IMR-90 (cell line): ENCODE data around the gene HAUS7. TPM values are rescaled to one million over a fixed set of nuclear protein-coding genes. Genes with fewer than 3 reads are reported as not detected.

ENCODE experiments used
- ATAC-seq: fragments of 200-7000 bp; cut with Tn5 transposase; 2 replicates; pipeline ENCODE4 v1.9.1; 2020; ENCODE audit warnings: low read depth, mild to moderate bottlenecking, moderate library complexity
- BruUV-seq: library from RNA; stranded (reverse); fragments of 400-500 nt; replicated peaks from 2 replicates; lab custom pipeline; 2021; lab: Mats Ljungman, UMichigan
- CTCF ChIA-PET: fragments of 300-600 bp; formaldehyde crosslinking; extraction: SDS; loops from one replicate; lab custom pipeline; 2021; ENCODE audit warnings: antibody characterized with exemption; lab: Yijun Ruan, JAX
- POLR2A ChIA-PET: fragments of 300-600 bp; sonication (Branson Sonifier 250); formaldehyde crosslinking; loops from one replicate; lab custom pipeline; 2022; ENCODE audit warnings: antibody characterized with exemption; ENCODE audit not compliant: unreplicated experiment; lab: Charles Lee
- DNase-seq: peaks from one replicate; pipeline ENCODE4 v3.0.0; 2013
- H2AFZ ChIP-seq: replicated peaks from 2 replicates; pipeline ENCODE3; 2013; ENCODE audit warnings: low read length, mild to moderate bottlenecking; ENCODE audit not compliant: poor library complexity
- H2AK5ac ChIP-seq: 2 replicates; pipeline ENCODE4 v1.6.1; 2013; ENCODE audit warnings: low read depth, low read length, inconsistent platforms
- H2AK9ac ChIP-seq: replicated peaks from 2 replicates; pipeline ENCODE3; 2013; ENCODE audit warnings: mild to moderate bottlenecking, low read depth, low read length, moderate library complexity; ENCODE audit not compliant: poor library complexity
- H2BK120ac ChIP-seq: 2 replicates; pipeline ENCODE4 v1.6.1; 2013; ENCODE audit warnings: low read depth, low read length, inconsistent platforms
- H2BK15ac ChIP-seq: 3 replicates; pipeline ENCODE4 v1.6.1; 2013; ENCODE audit warnings: low read depth, low read length, inconsistent platforms
- H2BK20ac ChIP-seq: 2 replicates; pipeline ENCODE4 v1.6.1; 2013; ENCODE audit warnings: low read depth, mild to moderate bottlenecking, inconsistent platforms, low read length, moderate library complexity
- H2BK5ac ChIP-seq: 2 replicates; pipeline ENCODE4 v1.6.1; 2013; ENCODE audit warnings: mild to moderate bottlenecking, low read depth, low read length, inconsistent platforms; ENCODE audit not compliant: poor library complexity, severe bottlenecking
- H3K14ac ChIP-seq: replicated peaks from 2 replicates; pipeline ENCODE4 v1.6.1; 2013; ENCODE audit warnings: low read depth, low read length, inconsistent platforms
- H3K18ac ChIP-seq: 2 replicates; pipeline ENCODE4 v1.6.1; 2013; ENCODE audit warnings: low read depth, low read length, control low read depth
- H3K23ac ChIP-seq: 2 replicates; pipeline ENCODE4 v1.6.1; 2013; ENCODE audit warnings: low read depth, low read length, inconsistent platforms
- H3K27ac ChIP-seq: 2 replicates; pipeline ENCODE4 v1.5.1; 2013; ENCODE audit warnings: mild to moderate bottlenecking, control low read depth, low read length; ENCODE audit not compliant: insufficient read depth
- H3K27me3 ChIP-seq: 2 replicates; pipeline ENCODE4 v1.6.1; 2013; ENCODE audit warnings: low read length; ENCODE audit not compliant: control insufficient read depth, insufficient read depth
- H3K36me3 ChIP-seq: 2 replicates; pipeline ENCODE4 v1.6.1; 2013; ENCODE audit warnings: low read length, mixed read lengths; ENCODE audit not compliant: control insufficient read depth, insufficient read depth
- H3K4ac ChIP-seq: 2 replicates; pipeline ENCODE4 v1.6.1; 2013; ENCODE audit warnings: low read depth, low read length, inconsistent platforms
- H3K4me1 ChIP-seq: 2 replicates; pipeline ENCODE4 v1.6.1; 2013; ENCODE audit warnings: low read length, mixed read lengths; ENCODE audit not compliant: control insufficient read depth, insufficient read depth
- H3K4me2 ChIP-seq: 2 replicates; pipeline ENCODE4 v1.6.1; 2013; ENCODE audit warnings: low read depth, mild to moderate bottlenecking, control low read depth, low read length, moderate library complexity
- H3K4me3 ChIP-seq: 2 replicates; pipeline ENCODE4 v1.5.1; 2013; ENCODE audit warnings: low read depth, mild to moderate bottlenecking, control low read depth, low read length, moderate library complexity; ENCODE audit not compliant: insufficient read depth
- H3K56ac ChIP-seq: 2 replicates; pipeline ENCODE4 v1.6.1; 2013; ENCODE audit warnings: low read length, inconsistent platforms; ENCODE audit not compliant: insufficient read depth; ENCODE audit errors: extremely low read depth
- H3K79me1 ChIP-seq, 2 experiments: 2 replicates each; pipeline ENCODE4 v1.6.1; 2013; ENCODE audit warnings: low read length in 2 of 2, inconsistent platforms in 1 of 2, low read depth in 1 of 2
- H3K9ac ChIP-seq: 2 replicates; pipeline ENCODE4 v1.6.1; 2013; ENCODE audit warnings: low read depth, low read length, control low read depth
- H3K9me1 ChIP-seq: 2 replicates; pipeline ENCODE4 v1.6.1; 2013; ENCODE audit warnings: low read length, inconsistent platforms; ENCODE audit not compliant: insufficient read depth
- H3K9me3 ChIP-seq: 2 replicates; pipeline ENCODE4 v1.6.1; 2013; ENCODE audit warnings: low read length; ENCODE audit not compliant: control insufficient read depth, insufficient read depth
- H4K20me1 ChIP-seq: 2 replicates; pipeline ENCODE4 v1.6.1; 2013; ENCODE audit warnings: low read length, inconsistent platforms; ENCODE audit not compliant: insufficient read depth
- H4K5ac ChIP-seq: 2 replicates; pipeline ENCODE4 v1.6.1; 2013; ENCODE audit warnings: mild to moderate bottlenecking, low read depth, low read length, control low read depth
- H4K8ac ChIP-seq, 2 experiments: 2 replicates each; pipeline ENCODE4 v1.6.1; 2013; ENCODE audit warnings: low read depth in 2 of 2, low read length in 2 of 2, control low read depth in 1 of 2, inconsistent platforms in 1 of 2
- H4K91ac ChIP-seq: 2 replicates; pipeline ENCODE4 v1.6.1; 2013; ENCODE audit warnings: low read depth, low read length, inconsistent platforms; ENCODE audit not compliant: insufficient read depth
- BHLHE40 ChIP-seq: fragments of 150-350 bp; IDR thresholded peaks from 2 replicates; pipeline ENCODE4 v1.6.1; 2016; ENCODE audit warnings: mild to moderate bottlenecking, low read depth, low read length
- CHD1 ChIP-seq: IDR thresholded peaks from 2 replicates; pipeline ENCODE4 v1.6.1; 2012; ENCODE audit warnings: low read depth, low read length, improper control_type of control experiment
- CTCF ChIP-seq: conservative IDR thresholded peaks from 2 replicates; pipeline ENCODE4 v1.5.1; 2012; ENCODE audit warnings: mild to moderate bottlenecking, low read depth, low read length, improper control_type of control experiment
- MAFK ChIP-seq: IDR thresholded peaks from 2 replicates; pipeline ENCODE4 v1.6.1; 2012; ENCODE audit warnings: low read depth, low read length, improper control_type of control experiment
- MAZ ChIP-seq: IDR thresholded peaks from 2 replicates; pipeline ENCODE4 v1.6.1; 2012; ENCODE audit warnings: low read depth, mild to moderate bottlenecking, low read length, improper control_type of control experiment, moderate library complexity, borderline replicate concordance
- MXI1 ChIP-seq: IDR thresholded peaks from 2 replicates; pipeline ENCODE4 v1.6.1; 2012; ENCODE audit warnings: low read depth, mild to moderate bottlenecking, low read length, moderate library complexity, borderline replicate concordance
- NFE2L2 ChIP-seq: fragments of 150-350 bp; IDR thresholded peaks from 2 replicates; pipeline ENCODE4 v1.6.1; 2016; ENCODE audit warnings: low read depth, mild to moderate bottlenecking, low read length
- RAD21 ChIP-seq: IDR thresholded peaks from 2 replicates; pipeline ENCODE4 v1.6.1; 2012; ENCODE audit warnings: low read length, improper control_type of control experiment
- RCOR1 ChIP-seq: IDR thresholded peaks from 2 replicates; pipeline ENCODE4 v1.6.1; 2012; ENCODE audit warnings: mild to moderate bottlenecking, low read length, improper control_type of control experiment; ENCODE audit not compliant: insufficient replicate concordance
- RFX5 ChIP-seq: IDR thresholded peaks from 2 replicates; pipeline ENCODE4 v1.8.0; 2012; ENCODE audit warnings: low read depth, mild to moderate bottlenecking, low read length, moderate library complexity
- SMC3 ChIP-seq: fragments of 150-350 bp; IDR thresholded peaks from 2 replicates; pipeline ENCODE4 v1.6.1; 2016; ENCODE audit warnings: low read depth, mild to moderate bottlenecking, antibody characterized with exemption, low read length, moderate library complexity
- USF2 ChIP-seq: fragments of 150-350 bp; IDR thresholded peaks from 2 replicates; pipeline ENCODE4 v1.6.1; 2017; ENCODE audit warnings: mild to moderate bottlenecking, antibody characterized with exemption, low read length, low read depth
- WGBS, 2 experiments: methylation state at CpG; one replicate each; pipeline versions ENCODE4 v1.1.5 to v1.1.7; 2013; ENCODE audit warnings: missing lambda C conversion rate in 2 of 2; ENCODE audit not compliant: insufficient read length in 1 of 2; ENCODE audit errors: extremely low coverage in 2 of 2; 5-methylcytosine and 5-hydroxymethylcytosine counted together
- dilution Hi-C: fragments of 300-500 bp; cut with HindIII; formaldehyde crosslinking; loops from one replicate; pipeline ENCODE4 v1.14.3; 2018; ENCODE audit warnings: low sequenced_read_pairs; ENCODE audit not compliant: unreplicated experiment
- in situ Hi-C: fragments of 300-500 bp; cut with MboI; formaldehyde crosslinking; loops from 3 replicates; pipeline ENCODE4 v1.14.3; 2019; ENCODE audit warnings: low sequenced_read_pairs, inconsistent platforms, mixed read lengths
- intact Hi-C: fragments of 100-400 bp; cut with micrococcal nuclease; formaldehyde crosslinking; loops from 2 replicates; pipeline ENCODE4 v1.10.0; 2022
- polyA plus RNA-seq, 3 experiments: library from polyadenylated mRNA; depleted of rRNA; stranded (reverse); fragments of >200 nt; gene quantifications; 2 replicates each; pipeline ENCODE4 v1.2.3, GENCODE V29; 2012; ENCODE audit warnings: low replicate concordance in 1 of 3
- total RNA-seq: library from RNA; depleted of rRNA; stranded (reverse); fragments of >200 nt; gene quantifications from 2 replicates; pipeline ENCODE4 v1.2.3, GENCODE V29; 2012
- TF ChIP-seq, protein P1 (sequence below): fragments of 150-350 bp; IDR thresholded peaks from 2 replicates; pipeline ENCODE4 v1.6.1; 2016; ENCODE audit warnings: low read depth, mild to moderate bottlenecking, low read length, moderate library complexity, borderline replicate concordance

Gene HAUS7
- total and polyA plus RNA-seq, 2 of the 4 experiments (the other 2 are of a cell fraction), result 10.8 to 25.9 TPM

GRCh38 chrX:153450949-153451277, 19.5 kb downstream of the HAUS7 start:
- Histone ChIP-seq H3K9me1 (no peaks in the 10 kb centered on the region), H3K18ac (no peak overlapping the region), H3K27ac (no peak overlapping the region), H3K9ac (no peak overlapping the region), H2AK9ac (no peak overlapping the region), H3K4ac (no peak overlapping the region), H4K20me1 (no peaks in the 10 kb centered on the region; the same call in 1 of the 2 replicates), H2BK15ac (no peak overlapping the region), H4K5ac (no peak overlapping the region), H4K91ac (no peak overlapping the region), H2BK5ac (no peak overlapping the region), H3K27me3 (no peaks in the 10 kb centered on the region), H2AFZ (no peak overlapping the region), H3K36me3 (0 out of 2 replicates have a peak, but pooled peaks cover 2% of the 10 kb centered on the region), H3K4me1 (no peaks in the 10 kb centered on the region), H3K56ac (no peak overlapping the region), H2BK120ac (no peak overlapping the region), H3K9me3 (no peaks in the 10 kb centered on the region; the same call in 1 of the 2 replicates), H3K4me2 (no peak overlapping the region), H3K23ac (no peak overlapping the region), H3K4me3 (no peak overlapping the region), H3K79me1 (no peaks in the 10 kb centered on the region), H2AK5ac (no peak overlapping the region), H4K8ac (no peak overlapping the region), H3K14ac (no peak overlapping the region), H2BK20ac (no peak overlapping the region)
- in situ Hi-C loops, result loop anchor here (25.0 kb wide), 1 partner anchor 414 kb away; no protein-coding TSS in a partner anchor
- no TSS peak for BruUV-seq
- no peak for TF ChIP-seq SMC3
- TF ChIP-seq RCOR1, result no peak
- no peak for TF ChIP-seq CTCF
- TF ChIP-seq CHD1, result no peak
- TF ChIP-seq MAFK, result no peak
- TF ChIP-seq RAD21, result no peak
- TF ChIP-seq MAZ, result no peak
- TF ChIP-seq, protein P1, sequence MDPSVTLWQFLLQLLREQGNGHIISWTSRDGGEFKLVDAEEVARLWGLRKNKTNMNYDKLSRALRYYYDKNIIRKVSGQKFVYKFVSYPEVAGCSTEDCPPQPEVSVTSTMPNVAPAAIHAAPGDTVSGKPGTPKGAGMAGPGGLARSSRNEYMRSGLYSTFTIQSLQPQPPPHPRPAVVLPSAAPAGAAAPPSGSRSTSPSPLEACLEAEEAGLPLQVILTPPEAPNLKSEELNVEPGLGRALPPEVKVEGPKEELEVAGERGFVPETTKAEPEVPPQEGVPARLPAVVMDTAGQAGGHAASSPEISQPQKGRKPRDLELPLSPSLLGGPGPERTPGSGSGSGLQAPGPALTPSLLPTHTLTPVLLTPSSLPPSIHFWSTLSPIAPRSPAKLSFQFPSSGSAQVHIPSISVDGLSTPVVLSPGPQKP, result no peak
- no peak for TF ChIP-seq NFE2L2
- no peak for TF ChIP-seq MXI1
- TF ChIP-seq BHLHE40, result no peak
- no peak for TF ChIP-seq USF2
- no peak for TF ChIP-seq RFX5
- no CpG with 5 or more reads among the region's 8 CpGs for WGBS, 2 experiments
- ChIA-PET POLR2A (no interaction called here), CTCF (no interaction called here)
- dilution Hi-C loops, result no loop called here
- no peak for ATAC-seq
- DNase-seq, result no peak
- intact Hi-C loops, result no loop called here
